HEK293 (cell line): ENCODE results near the gene TPPP3.

ENCODE experiments used
- CTCF ChIA-PET: fragments of 350-600 bp; formaldehyde crosslinking; extraction: SDS; loops from one replicate; lab custom pipeline; 2021; ENCODE audit warnings: antibody characterized with exemption; lab: Yijun Ruan, JAX
- POLR2A ChIA-PET: fragments of 300-600 bp; formaldehyde crosslinking; extraction: SDS; loops from one replicate; lab custom pipeline; 2020; ENCODE audit warnings: antibody characterized with exemption, inconsistent platforms; lab: Yijun Ruan, JAX
- H3K27ac ChIP-seq: fragments of 200-500 bp; sonication (Bioruptor generic); 2 replicates; pipeline ENCODE4 v1.5.1; 2014; ENCODE audit warnings: low read depth, low read length, control low read depth, inconsistent platforms; ENCODE audit errors: extremely low read depth
- H3K36me3 ChIP-seq, 2 experiments: fragments of 200-500 bp in 1 of 2; sonication (Bioruptor generic) in 1 of 2; 1 replicate in 1 of 2; 2 replicates in 1 of 2; pipeline ENCODE4 v1.5.1; 2014 to 2017; ENCODE audit warnings: inconsistent platforms in 2 of 2, low read length in 2 of 2; ENCODE audit not compliant: control insufficient read depth in 2 of 2, insufficient read depth in 1 of 2
- H3K4me1 ChIP-seq: fragments of 200-500 bp; sonication (Bioruptor generic); 2 replicates; pipeline ENCODE4 v1.5.1; 2014; ENCODE audit warnings: mild to moderate bottlenecking, low read length, inconsistent platforms; ENCODE audit not compliant: control insufficient read depth, insufficient read depth
- H3K4me3 ChIP-seq: 2 replicates; pipeline ENCODE4 v1.5.1; 2011; ENCODE audit warnings: low read depth, mild to moderate bottlenecking, control low read depth, low read length, moderate library complexity
- H3K9me3 ChIP-seq: fragments of 200-500 bp; sonication (Bioruptor generic); 2 replicates; pipeline ENCODE4 v1.5.1; 2014; ENCODE audit warnings: low read depth, low read length, inconsistent platforms; ENCODE audit not compliant: control insufficient read depth, insufficient read depth
- KLF10 ChIP-seq: fragments of 450-650 bp; IDR thresholded peaks from 2 replicates; pipeline ENCODE4 v1.5.1; 2018; ENCODE audit warnings: missing biosample characterization, mild to moderate bottlenecking, missing genetic modification characterization
- PATZ1 ChIP-seq: fragments of 450-650 bp; formaldehyde crosslinking; IDR thresholded peaks from 2 replicates; pipeline ENCODE4 v1.5.1; 2016; ENCODE audit warnings: missing biosample characterization, missing genetic modification characterization
- PRDM10 ChIP-seq: fragments of 450-650 bp; formaldehyde crosslinking; IDR thresholded peaks from 2 replicates; pipeline ENCODE4 v1.5.1; 2016; ENCODE audit warnings: missing biosample characterization, missing genetic modification characterization
- PRDM4 ChIP-seq: fragments of 450-650 bp; formaldehyde crosslinking; IDR thresholded peaks from 2 replicates; pipeline ENCODE4 v1.5.1; 2017; ENCODE audit warnings: missing biosample characterization, missing genetic modification characterization
- SP3 ChIP-seq: fragments of 450-650 bp; formaldehyde crosslinking; IDR thresholded peaks from 2 replicates; pipeline ENCODE4 v1.5.1; 2016; ENCODE audit warnings: missing biosample characterization, missing genetic modification characterization
- ZEB2 ChIP-seq: fragments of 450-650 bp; formaldehyde crosslinking; IDR thresholded peaks from 2 replicates; pipeline ENCODE4 v1.5.1; 2016; ENCODE audit warnings: missing biosample characterization, missing genetic modification characterization
- ZNF114 ChIP-seq: fragments of 450-650 bp; formaldehyde crosslinking; IDR thresholded peaks from 2 replicates; pipeline ENCODE4 v1.5.0; 2017; ENCODE audit warnings: missing biosample characterization, missing genetic modification characterization
- ZNF138 ChIP-seq: fragments of 450-650 bp; formaldehyde crosslinking; IDR thresholded peaks from 2 replicates; pipeline ENCODE4 v1.5.1; 2016; ENCODE audit warnings: missing biosample characterization, missing genetic modification characterization, borderline replicate concordance
- ZNF169 ChIP-seq: fragments of 450-650 bp; formaldehyde crosslinking; IDR thresholded peaks from 2 replicates; pipeline ENCODE4 v1.5.1; 2016; ENCODE audit warnings: missing biosample characterization, missing genetic modification characterization
- ZNF174 ChIP-seq: fragments of 450-650 bp; formaldehyde crosslinking; IDR thresholded peaks from 2 replicates; pipeline ENCODE4 v1.5.0; 2017; ENCODE audit warnings: missing biosample characterization, mild to moderate bottlenecking, missing genetic modification characterization
- ZNF335 ChIP-seq: fragments of 450-650 bp; formaldehyde crosslinking; conservative IDR thresholded peaks from 2 replicates; pipeline ENCODE4 v1.5.1; 2016; ENCODE audit warnings: missing biosample characterization, missing genetic modification characterization
- ZNF362 ChIP-seq: fragments of 450-650 bp; formaldehyde crosslinking; IDR thresholded peaks from 2 replicates; pipeline ENCODE4 v1.5.1; 2016; ENCODE audit warnings: missing biosample characterization, missing genetic modification characterization
- ZNF416 ChIP-seq: fragments of 450-650 bp; formaldehyde crosslinking; IDR thresholded peaks from 2 replicates; pipeline ENCODE4 v1.5.1; 2016; ENCODE audit warnings: missing biosample characterization, missing genetic modification characterization
- ZNF423 ChIP-seq: fragments of 450-650 bp; formaldehyde crosslinking; IDR thresholded peaks from 2 replicates; pipeline ENCODE4 v1.5.1; 2016; ENCODE audit warnings: missing biosample characterization, missing genetic modification characterization
- ZNF501 ChIP-seq: fragments of 450-650 bp; formaldehyde crosslinking; IDR thresholded peaks from 2 replicates; pipeline ENCODE4 v1.5.1; 2016; ENCODE audit warnings: missing biosample characterization, missing genetic modification characterization
- ZNF549 ChIP-seq: fragments of 450-650 bp; IDR thresholded peaks from 2 replicates; pipeline ENCODE4 v1.5.1; 2018; ENCODE audit warnings: missing biosample characterization, missing genetic modification characterization, mild to moderate bottlenecking, inconsistent platforms, moderate library complexity
- ZNF623 ChIP-seq: fragments of 450-650 bp; formaldehyde crosslinking; IDR thresholded peaks from 2 replicates; pipeline ENCODE4 v1.5.1; 2016; ENCODE audit warnings: missing biosample characterization, missing genetic modification characterization
- TF ChIP-seq, protein P1 (sequence below): fragments of 450-650 bp; formaldehyde crosslinking; IDR thresholded peaks from 2 replicates; pipeline ENCODE4 v1.5.1; 2016; ENCODE audit warnings: missing biosample characterization, missing genetic modification characterization
- TF ChIP-seq, protein P2 (sequence below): fragments of 450-650 bp; formaldehyde crosslinking; IDR thresholded peaks from 2 replicates; pipeline ENCODE4 v1.5.1; 2017; ENCODE audit warnings: missing biosample characterization, mild to moderate bottlenecking, missing genetic modification characterization, moderate library complexity
- TF ChIP-seq, protein P3 (sequence below): fragments of 450-650 bp; formaldehyde crosslinking; IDR thresholded peaks from 2 replicates; pipeline ENCODE4 v1.5.1; 2017; ENCODE audit warnings: missing biosample characterization, missing genetic modification characterization
- TF ChIP-seq, protein P4 (sequence below): fragments of 450-650 bp; formaldehyde crosslinking; IDR thresholded peaks from 2 replicates; pipeline ENCODE4 v1.5.1; 2016; ENCODE audit warnings: missing biosample characterization, missing genetic modification characterization

Gene TPPP3

GRCh38 chr16:67396159-67397035 is 3.1 kb upstream of the TPPP3 start:
- peaks cover 14% of the 10 kb centered on the region for H3K4me1 ChIP-seq
- H3K9me3 ChIP-seq, result no peaks in the 10 kb centered on the region
- CTCF ChIA-PET, result interaction anchor here (0.5 to 1.1 kb wide), 5 partner anchors 18 to 602 kb away, joined by 3 to 4 read pairs (median 3); partner anchors contain the start of gene CES4A
- POLR2A ChIA-PET, result interaction anchor here (0.6 kb wide), 1 partner anchor 856 kb away, joined by 3 read pairs; no protein-coding TSS in a partner anchor
- H3K27ac ChIP-seq, result no peak overlapping the region; the same call in 1 of the 2 replicates
- H3K4me3 ChIP-seq, result no peak overlapping the region
- no peaks in the 10 kb centered on the region for H3K36me3 ChIP-seq
- no peak for TF ChIP-seq ZNF169 (tag by site-specific recombination)
- TF ChIP-seq ZNF114 (tag by site-specific recombination), result no peak
- TF ChIP-seq ZNF138 (tag by site-specific recombination), result no peak
- no peak for TF ChIP-seq ZNF362 (tag by site-specific recombination)
- no peak for TF ChIP-seq PRDM10 (tag by site-specific recombination)
- TF ChIP-seq, protein P1, sequence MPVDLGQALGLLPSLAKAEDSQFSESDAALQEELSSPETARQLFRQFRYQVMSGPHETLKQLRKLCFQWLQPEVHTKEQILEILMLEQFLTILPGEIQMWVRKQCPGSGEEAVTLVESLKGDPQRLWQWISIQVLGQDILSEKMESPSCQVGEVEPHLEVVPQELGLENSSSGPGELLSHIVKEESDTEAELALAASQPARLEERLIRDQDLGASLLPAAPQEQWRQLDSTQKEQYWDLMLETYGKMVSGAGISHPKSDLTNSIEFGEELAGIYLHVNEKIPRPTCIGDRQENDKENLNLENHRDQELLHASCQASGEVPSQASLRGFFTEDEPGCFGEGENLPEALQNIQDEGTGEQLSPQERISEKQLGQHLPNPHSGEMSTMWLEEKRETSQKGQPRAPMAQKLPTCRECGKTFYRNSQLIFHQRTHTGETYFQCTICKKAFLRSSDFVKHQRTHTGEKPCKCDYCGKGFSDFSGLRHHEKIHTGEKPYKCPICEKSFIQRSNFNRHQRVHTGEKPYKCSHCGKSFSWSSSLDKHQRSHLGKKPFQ, result no peak
- peak; percentile 64 for TF ChIP-seq PATZ1 (tag by site-specific recombination)
- no peak for TF ChIP-seq ZEB2
- TF ChIP-seq, protein P2, sequence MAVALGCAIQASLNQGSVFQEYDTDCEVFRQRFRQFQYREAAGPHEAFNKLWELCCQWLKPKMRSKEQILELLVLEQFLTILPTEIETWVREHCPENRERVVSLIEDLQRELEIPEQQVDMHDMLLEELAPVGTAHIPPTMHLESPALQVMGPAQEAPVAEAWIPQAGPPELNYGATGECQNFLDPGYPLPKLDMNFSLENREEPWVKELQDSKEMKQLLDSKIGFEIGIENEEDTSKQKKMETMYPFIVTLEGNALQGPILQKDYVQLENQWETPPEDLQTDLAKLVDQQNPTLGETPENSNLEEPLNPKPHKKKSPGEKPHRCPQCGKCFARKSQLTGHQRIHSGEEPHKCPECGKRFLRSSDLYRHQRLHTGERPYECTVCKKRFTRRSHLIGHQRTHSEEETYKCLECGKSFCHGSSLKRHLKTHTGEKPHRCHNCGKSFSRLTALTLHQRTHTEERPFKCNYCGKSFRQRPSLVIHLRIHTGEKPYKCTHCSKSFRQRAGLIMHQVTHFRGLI (tag by site-specific recombination), result peak; percentile 50; the same call in 1 of the 2 replicates
- no peak for TF ChIP-seq ZNF423 (tag by site-specific recombination)
- TF ChIP-seq, protein P3, sequence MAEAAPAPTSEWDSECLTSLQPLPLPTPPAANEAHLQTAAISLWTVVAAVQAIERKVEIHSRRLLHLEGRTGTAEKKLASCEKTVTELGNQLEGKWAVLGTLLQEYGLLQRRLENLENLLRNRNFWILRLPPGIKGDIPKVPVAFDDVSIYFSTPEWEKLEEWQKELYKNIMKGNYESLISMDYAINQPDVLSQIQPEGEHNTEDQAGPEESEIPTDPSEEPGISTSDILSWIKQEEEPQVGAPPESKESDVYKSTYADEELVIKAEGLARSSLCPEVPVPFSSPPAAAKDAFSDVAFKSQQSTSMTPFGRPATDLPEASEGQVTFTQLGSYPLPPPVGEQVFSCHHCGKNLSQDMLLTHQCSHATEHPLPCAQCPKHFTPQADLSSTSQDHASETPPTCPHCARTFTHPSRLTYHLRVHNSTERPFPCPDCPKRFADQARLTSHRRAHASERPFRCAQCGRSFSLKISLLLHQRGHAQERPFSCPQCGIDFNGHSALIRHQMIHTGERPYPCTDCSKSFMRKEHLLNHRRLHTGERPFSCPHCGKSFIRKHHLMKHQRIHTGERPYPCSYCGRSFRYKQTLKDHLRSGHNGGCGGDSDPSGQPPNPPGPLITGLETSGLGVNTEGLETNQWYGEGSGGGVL (tag by site-specific recombination), result peak; percentile 26; the same call in 1 of the 2 replicates
- TF ChIP-seq ZNF623, result no peak
- 0 out of 2 replicates have a peak, but pooled peaks have one; percentile 31 for TF ChIP-seq ZNF335 (tag by site-specific recombination)
- no peak for TF ChIP-seq PRDM4 (tag by site-specific recombination)
- TF ChIP-seq, protein P4, sequence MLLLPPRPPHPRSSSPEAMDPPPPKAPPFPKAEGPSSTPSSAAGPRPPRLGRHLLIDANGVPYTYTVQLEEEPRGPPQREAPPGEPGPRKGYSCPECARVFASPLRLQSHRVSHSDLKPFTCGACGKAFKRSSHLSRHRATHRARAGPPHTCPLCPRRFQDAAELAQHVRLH, result no peak
- TF ChIP-seq ZNF549 (tag by site-specific recombination), result no peak
- TF ChIP-seq ZNF501 (tag by site-specific recombination), result no peak
- peak; percentile 53; the same call in 1 of the 2 replicates for TF ChIP-seq SP3 (tag by site-specific recombination)
- TF ChIP-seq KLF10, result peak; percentile 63; the same call in 1 of the 2 replicates
- no peak for TF ChIP-seq ZNF174
- no peak for TF ChIP-seq ZNF416
